Stimulated activated CD4-positive, alpha-beta T cell treated with anti-CD3 and anti-CD28 coated beads, Interleukin-1b, Interleukin-23, amount 100 ng/mL, for 4 hours (primary cell): ENCODE data around the gene FXYD7.

ENCODE experiments used
- DNase-seq, 2 donors: peaks; one replicate each; pipeline ENCODE4 v3.0.0-alpha.2; 2020; ENCODE audit warnings: low read depth in 2 of 2

The FXYD7 gene

GRCh38 chr19:35199481-35199880 lies 56.4 kb downstream of the FXYD7 start:
- DNase-seq, result no peak

- no peak for DNase-seq
These were observed 60.0 kb downstream of the FXYD7 start for GRCh38 chr19:35202722-35203688.
